ENCODE results near the gene PPP4R2. TPM values are rescaled to one million over a fixed set of nuclear protein-coding genes. Genes with fewer than 3 reads are reported as not detected.

PPP4R2 gene
- total and polyA plus RNA-seq, 12 donors: 9.8 to 75.4 (median 47.9) TPM

- ATAC-seq (peak in 3 of 8 donors; percentile 5 to 73 (median 33)), DNase-seq (peak in 1 of 2 donors; percentile 20)
- no peaks in the 10 kb centered on the region for H3K27me3 ChIP-seq
- WGBS, 2 donors: 60 to 61% methylated on average over 8 of the region's 8 CpGs
- TF ChIP-seq CTCF (IDR thresholded peaks at IDR 0.05): no peak
- peaks cover 0 to 42% (median 25%) of the 10 kb centered on the region in 9 donors for H3K4me1 ChIP-seq
- no peaks in the 10 kb centered on the region for H3K9me3 ChIP-seq
- H3K36me3 ChIP-seq: peaks cover 0 to 14% (median 0%) of the 10 kb centered on the region in 9 donors
- intact Hi-C loops (cut with DNase I): no loop called here
- peak overlapping the region in 7 of 10 donors; percentile 9 to 45 (median 19) for H3K27ac ChIP-seq
- H3K4me3 ChIP-seq: no peak overlapping the region
These were observed 39.3 kb upstream of the PPP4R2 start for GRCh38 chr3:72957297-72957696.

GRCh38 chr3:72959336-72959735, 37.3 kb upstream of the PPP4R2 start:
- no peaks in the 10 kb centered on the region for H3K9me3 ChIP-seq
- H3K36me3 ChIP-seq: peaks cover 0 to 14% (median 0%) of the 10 kb centered on the region in 9 donors
- H3K27ac ChIP-seq: peak overlapping the region in 6 of 10 donors; percentile 69 to 88 (median 80)
- ATAC-seq: no peak
- TF ChIP-seq CTCF (IDR thresholded peaks at IDR 0.05): no peak
- intact Hi-C loops (cut with DNase I): no loop called here
- no peak overlapping the region for H3K4me3 ChIP-seq
- no peaks in the 10 kb centered on the region for H3K27me3 ChIP-seq
- H3K4me1 ChIP-seq: peaks cover 0 to 46% (median 26%) of the 10 kb centered on the region in 9 donors
- WGBS, 2 donors: 85 to 91% methylated on average over 5 of the region's 5 CpGs
- no peak for DNase-seq

DNA sequence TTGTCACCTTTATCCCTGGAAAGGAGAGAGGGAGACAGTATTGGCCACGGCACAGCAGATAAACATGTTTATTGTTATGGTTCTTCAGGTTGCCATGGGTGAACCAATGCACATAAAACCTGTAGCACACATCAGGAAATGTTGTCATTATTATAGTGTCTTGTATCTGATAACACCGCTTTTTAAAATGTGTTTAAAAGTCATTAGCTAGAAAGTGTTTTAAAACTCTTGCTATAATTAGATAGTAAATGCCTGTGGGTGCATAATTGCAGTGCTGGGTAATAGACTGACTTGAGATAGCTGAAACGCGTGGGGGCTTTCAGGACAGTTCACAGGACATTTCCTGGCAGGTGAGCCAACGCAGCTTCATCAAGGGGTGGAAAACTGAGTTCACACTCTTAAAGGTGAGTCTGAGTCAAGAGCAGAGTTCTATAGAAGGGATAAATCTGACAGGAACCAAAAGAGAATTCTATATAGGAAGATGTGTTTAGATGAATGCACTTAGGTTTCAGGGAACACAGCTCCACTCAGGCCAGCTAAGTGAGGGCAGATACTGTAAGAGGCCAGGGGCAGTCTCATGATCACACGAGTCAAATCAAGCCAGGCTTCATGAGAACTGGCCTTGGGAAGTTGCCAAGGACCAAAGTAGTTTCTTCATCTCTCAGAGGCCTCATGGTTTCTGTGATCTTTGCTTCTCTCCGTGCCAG, 35.6 kb upstream of the PPP4R2 start:
- Histone ChIP-seq H3K4me1 (peaks cover 0 to 46% (median 26%) of the 10 kb centered on the region in 9 donors), H3K36me3 (peaks cover 0 to 7% (median 0%) of the 10 kb centered on the region in 9 donors), H3K27ac (peak overlapping the region; percentile 62 to 88 (median 76)), H3K27me3 (no peaks in the 10 kb centered on the region), H3K9me3 (no peaks in the 10 kb centered on the region), H3K4me3 (no peak overlapping the region)
- intact Hi-C loops (cut with DNase I): loop anchor here in 2 of 10 donors (5.0 kb wide), 1 partner anchor 36 kb away; the partner anchor contains the start of gene PPP4R2 (in 2 of the 2)
- peak; percentile 86 to 93 (median 88) for ATAC-seq
- DNase-seq: peak; percentile 14 to 77
- 24 to 30% methylated on average over 7 of the region's 7 CpGs for WGBS, 2 donors
- TF ChIP-seq CTCF (IDR thresholded peaks at IDR 0.05): no peak

DNA sequence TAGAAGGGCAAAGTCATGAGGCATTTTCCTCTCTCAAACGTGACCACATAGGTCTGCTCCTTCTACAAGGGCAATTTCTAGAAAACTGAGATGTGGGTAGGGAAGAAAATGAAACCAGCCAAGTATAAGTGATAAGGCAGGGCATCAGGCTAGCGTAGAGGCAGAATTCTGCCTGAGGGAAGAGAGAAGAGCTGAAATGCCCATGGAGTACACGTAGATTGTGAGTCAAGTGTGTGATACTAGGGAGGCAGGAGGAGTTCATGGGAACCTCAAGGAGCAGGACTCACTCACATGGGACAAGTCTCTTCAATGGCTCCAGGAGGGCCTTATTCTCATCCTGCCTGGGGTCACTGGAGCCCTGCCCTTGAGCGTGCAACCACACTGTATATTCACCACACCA, 34.9 kb upstream of the PPP4R2 start:
- peaks cover 0 to 46% (median 26%) of the 10 kb centered on the region in 9 donors for H3K4me1 ChIP-seq
- intact Hi-C loops (cut with DNase I): loop anchor here in 2 of 10 donors (5.0 kb wide), 1 partner anchor 36 kb away; the partner anchor contains the start of gene PPP4R2 (in 2 of the 2)
- peak overlapping the region; percentile 62 to 88 (median 76) for H3K27ac ChIP-seq
- DNase-seq (no peak), ATAC-seq (peak in 7 of 8 donors; percentile 5 to 34 (median 17))
- 45 to 58% methylated on average over 4 of the region's 4 CpGs for WGBS, 2 donors
- H3K9me3 ChIP-seq: no peaks in the 10 kb centered on the region
- no peak for TF ChIP-seq CTCF (IDR thresholded peaks at IDR 0.05)
- H3K27me3 ChIP-seq: no peaks in the 10 kb centered on the region
- no peak overlapping the region for H3K4me3 ChIP-seq
- H3K36me3 ChIP-seq: peaks cover 0 to 7% (median 0%) of the 10 kb centered on the region in 9 donors
